Left ventricle myocardium superior (tissue), 1 donor: Measurements from ENCODE around the gene SNX21. TPM values are rescaled to one million over a fixed set of nuclear protein-coding genes. Genes with fewer than 3 reads are reported as not detected.

ENCODE experiments used
- total RNA-seq: library from RNA; stranded (reverse); fragmentation: NEBNext Ultra II Directional; extraction: Animal tissue kit (Norgen Biotek cat#: 25700); gene quantifications from one replicate; pipeline ENCODE4 v1.2.1, GENCODE V29; 2021
- donor health status: DM: no; HTN: yes; CAD: no; lungs with severe emphysema.

Gene SNX21
- total RNA-seq, 1 donor from 2014 or later = 21.3 TPM

Other genes starting within 250 kb of the SNX21 start
- gene WFDC10A, start 204.1 kb upstream of the SNX21 start, total RNA-seq = not detected
- gene WFDC9, start 202.5 kb upstream of the SNX21 start, total RNA-seq = not detected
- gene WFDC11, start 163.6 kb upstream of the SNX21 start, total RNA-seq = not detected
- not detected for gene WFDC13, start 131.8 kb upstream of the SNX21 start, total RNA-seq
- not detected for gene WFDC10B, start 128.8 kb upstream of the SNX21 start, total RNA-seq
- not detected for gene SPINT4, start 111.5 kb upstream of the SNX21 start, total RNA-seq
- gene WFDC3, start 41.9 kb upstream of the SNX21 start, total RNA-seq = not detected
- 16.2 TPM for gene DNTTIP1, start 41.8 kb upstream of the SNX21 start, total RNA-seq
- 1.0 TPM for gene UBE2C, start 21.2 kb upstream of the SNX21 start, total RNA-seq
- not detected for gene TNNC2, start 6.5 kb upstream of the SNX21 start, total RNA-seq
- 31.9 TPM for gene ACOT8, start 23.6 kb downstream of the SNX21 start, total RNA-seq
- 1.9 TPM for gene ZSWIM3, start 23.8 kb downstream of the SNX21 start, total RNA-seq
- gene ZSWIM1, start 47.4 kb downstream of the SNX21 start, total RNA-seq = 11.9 TPM
- 1.1 TPM for gene SPATA25, start 53.8 kb downstream of the SNX21 start, total RNA-seq
- gene NEURL2, start 57.4 kb downstream of the SNX21 start, total RNA-seq = 5.8 TPM
- 123 TPM for gene CTSA, start 57.5 kb downstream of the SNX21 start, total RNA-seq
- gene PLTP, start 78.4 kb downstream of the SNX21 start, total RNA-seq = 97.7 TPM
- gene PCIF1, start 100.9 kb downstream of the SNX21 start, total RNA-seq = 26.2 TPM
- gene ZNF335, start 138.4 kb downstream of the SNX21 start, total RNA-seq = 10.0 TPM
- gene MMP9, start 175.1 kb downstream of the SNX21 start, total RNA-seq = 0.64 TPM
- 1.3 TPM for gene SLC12A5, start 195.4 kb downstream of the SNX21 start, total RNA-seq